Measurements from ENCODE around the gene S100A7A.

Gene S100A7A

DNA sequence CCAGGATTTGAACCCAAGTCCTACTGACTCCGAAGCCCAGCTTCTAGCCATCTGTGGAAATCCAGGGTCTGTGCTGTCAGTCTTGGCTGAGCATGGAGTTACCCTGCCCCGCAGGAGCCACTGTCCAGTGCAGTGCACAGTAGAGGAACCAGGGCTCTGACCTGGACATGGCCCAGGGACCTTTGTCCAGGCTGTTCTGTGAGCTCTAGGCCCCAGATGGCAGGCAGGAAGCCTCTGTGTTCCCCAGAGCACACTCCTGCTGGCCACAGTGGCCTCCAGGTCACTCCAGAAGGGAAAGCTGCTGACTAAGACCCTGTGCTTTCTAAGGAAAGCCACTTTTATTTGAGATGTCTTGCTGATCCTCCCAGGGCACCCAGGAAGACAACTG is 13.8 kb downstream of the S100A7A start:
- Histone ChIP-seq H3K27ac (replicated peaks) (no peak overlapping the region), H3K27me3 (ENCODE audit: insufficient read depth, poor library complexity, severe bottlenecking) (no peaks in the 10 kb centered on the region), H3K4me3 (replicated peaks; ENCODE audit: insufficient read depth, low read length) (no peak overlapping the region)
- TF ChIP-seq SPI1 (IDR thresholded peaks at IDR 0.05; ENCODE audit: borderline replicate concordance, low read depth) (no peak), POLR2AphosphoS5 (IDR thresholded peaks at IDR 0.05; ENCODE audit: low read depth) (no peak), GABPA (IDR thresholded peaks at IDR 0.05; ENCODE audit: low read depth) (no peak)
- TF ChIP-seq, protein P1, sequence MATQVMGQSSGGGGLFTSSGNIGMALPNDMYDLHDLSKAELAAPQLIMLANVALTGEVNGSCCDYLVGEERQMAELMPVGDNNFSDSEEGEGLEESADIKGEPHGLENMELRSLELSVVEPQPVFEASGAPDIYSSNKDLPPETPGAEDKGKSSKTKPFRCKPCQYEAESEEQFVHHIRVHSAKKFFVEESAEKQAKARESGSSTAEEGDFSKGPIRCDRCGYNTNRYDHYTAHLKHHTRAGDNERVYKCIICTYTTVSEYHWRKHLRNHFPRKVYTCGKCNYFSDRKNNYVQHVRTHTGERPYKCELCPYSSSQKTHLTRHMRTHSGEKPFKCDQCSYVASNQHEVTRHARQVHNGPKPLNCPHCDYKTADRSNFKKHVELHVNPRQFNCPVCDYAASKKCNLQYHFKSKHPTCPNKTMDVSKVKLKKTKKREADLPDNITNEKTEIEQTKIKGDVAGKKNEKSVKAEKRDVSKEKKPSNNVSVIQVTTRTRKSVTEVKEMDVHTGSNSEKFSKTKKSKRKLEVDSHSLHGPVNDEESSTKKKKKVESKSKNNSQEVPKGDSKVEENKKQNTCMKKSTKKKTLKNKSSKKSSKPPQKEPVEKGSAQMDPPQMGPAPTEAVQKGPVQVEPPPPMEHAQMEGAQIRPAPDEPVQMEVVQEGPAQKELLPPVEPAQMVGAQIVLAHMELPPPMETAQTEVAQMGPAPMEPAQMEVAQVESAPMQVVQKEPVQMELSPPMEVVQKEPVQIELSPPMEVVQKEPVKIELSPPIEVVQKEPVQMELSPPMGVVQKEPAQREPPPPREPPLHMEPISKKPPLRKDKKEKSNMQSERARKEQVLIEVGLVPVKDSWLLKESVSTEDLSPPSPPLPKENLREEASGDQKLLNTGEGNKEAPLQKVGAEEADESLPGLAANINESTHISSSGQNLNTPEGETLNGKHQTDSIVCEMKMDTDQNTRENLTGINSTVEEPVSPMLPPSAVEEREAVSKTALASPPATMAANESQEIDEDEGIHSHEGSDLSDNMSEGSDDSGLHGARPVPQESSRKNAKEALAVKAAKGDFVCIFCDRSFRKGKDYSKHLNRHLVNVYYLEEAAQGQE (IDR thresholded peaks at IDR 0.05; ENCODE audit: insufficient replicate concordance, low read depth): no peak
- TF ChIP-seq, protein P2, sequence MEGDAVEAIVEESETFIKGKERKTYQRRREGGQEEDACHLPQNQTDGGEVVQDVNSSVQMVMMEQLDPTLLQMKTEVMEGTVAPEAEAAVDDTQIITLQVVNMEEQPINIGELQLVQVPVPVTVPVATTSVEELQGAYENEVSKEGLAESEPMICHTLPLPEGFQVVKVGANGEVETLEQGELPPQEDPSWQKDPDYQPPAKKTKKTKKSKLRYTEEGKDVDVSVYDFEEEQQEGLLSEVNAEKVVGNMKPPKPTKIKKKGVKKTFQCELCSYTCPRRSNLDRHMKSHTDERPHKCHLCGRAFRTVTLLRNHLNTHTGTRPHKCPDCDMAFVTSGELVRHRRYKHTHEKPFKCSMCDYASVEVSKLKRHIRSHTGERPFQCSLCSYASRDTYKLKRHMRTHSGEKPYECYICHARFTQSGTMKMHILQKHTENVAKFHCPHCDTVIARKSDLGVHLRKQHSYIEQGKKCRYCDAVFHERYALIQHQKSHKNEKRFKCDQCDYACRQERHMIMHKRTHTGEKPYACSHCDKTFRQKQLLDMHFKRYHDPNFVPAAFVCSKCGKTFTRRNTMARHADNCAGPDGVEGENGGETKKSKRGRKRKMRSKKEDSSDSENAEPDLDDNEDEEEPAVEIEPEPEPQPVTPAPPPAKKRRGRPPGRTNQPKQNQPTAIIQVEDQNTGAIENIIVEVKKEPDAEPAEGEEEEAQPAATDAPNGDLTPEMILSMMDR (IDR thresholded peaks at IDR 0.05; ENCODE audit: insufficient read depth, low read length): no peak
- DNase-seq (ENCODE audit: low read depth in 1 of 2, low spot score in 1 of 2): no peak

DNA sequence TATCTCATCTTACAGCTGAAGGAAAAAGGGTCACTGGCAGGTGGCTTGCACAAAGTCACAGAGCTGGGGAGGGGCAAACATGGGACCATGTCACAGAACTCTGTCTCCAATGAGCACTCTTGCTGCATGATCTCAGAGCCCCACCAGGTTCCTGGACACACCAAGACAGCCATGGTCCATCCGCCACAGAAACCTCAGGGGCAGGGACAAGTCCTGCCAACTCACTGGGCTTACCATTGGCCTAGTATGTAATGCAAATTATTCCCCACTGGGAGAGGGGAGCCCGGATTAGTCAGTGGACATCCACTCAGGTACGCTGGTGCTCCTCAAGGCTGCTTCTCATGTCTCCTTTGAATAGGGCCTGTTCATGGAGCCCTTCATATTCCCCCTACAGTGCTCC is 14.2 kb downstream of the S100A7A start:
- no peak for DNase-seq (ENCODE audit: low read depth in 1 of 2, low spot score in 1 of 2)
- TF ChIP-seq POLR2AphosphoS5 (IDR thresholded peaks at IDR 0.05; ENCODE audit: low read depth) (no peak), SPI1 (IDR thresholded peaks at IDR 0.05; ENCODE audit: borderline replicate concordance, low read depth) (no peak), GABPA (IDR thresholded peaks at IDR 0.05; ENCODE audit: low read depth) (no peak)
- TF ChIP-seq, protein P1 (IDR thresholded peaks at IDR 0.05; ENCODE audit: insufficient replicate concordance, low read depth): no peak
- TF ChIP-seq, protein P2 (IDR thresholded peaks at IDR 0.05; ENCODE audit: insufficient read depth, low read length): no peak
- Histone ChIP-seq H3K4me3 (replicated peaks; ENCODE audit: insufficient read depth, low read length) (no peak overlapping the region), H3K27me3 (ENCODE audit: insufficient read depth, poor library complexity, severe bottlenecking) (no peaks in the 10 kb centered on the region), H3K27ac (replicated peaks) (no peak overlapping the region)

DNA sequence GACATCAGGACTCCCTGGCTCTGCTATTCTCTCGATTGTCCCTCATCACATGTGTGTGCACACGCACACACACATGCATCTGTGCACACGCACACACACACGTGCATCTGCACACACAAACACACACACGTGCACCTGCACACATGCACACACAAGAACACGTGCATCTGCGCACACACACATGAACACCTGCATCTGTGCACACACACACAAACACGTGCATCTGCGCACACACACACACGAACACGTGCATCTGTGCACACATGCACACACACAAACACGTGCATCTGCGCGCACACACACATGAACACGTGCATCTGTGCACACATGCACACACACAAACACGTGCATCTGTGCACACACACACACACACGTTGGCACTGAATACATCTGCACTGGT is 14.7 kb downstream of the S100A7A start:
- TF ChIP-seq, protein P2 (IDR thresholded peaks at IDR 0.05; ENCODE audit: insufficient read depth, low read length): no peak
- TF ChIP-seq POLR2AphosphoS5 (IDR thresholded peaks at IDR 0.05; ENCODE audit: low read depth): no peak
- no peak for TF ChIP-seq SPI1 (IDR thresholded peaks at IDR 0.05; ENCODE audit: borderline replicate concordance, low read depth)
- TF ChIP-seq, protein P1 (IDR thresholded peaks at IDR 0.05; ENCODE audit: insufficient replicate concordance, low read depth): no peak
- no peak for TF ChIP-seq GABPA (IDR thresholded peaks at IDR 0.05; ENCODE audit: low read depth)
- no peaks in the 10 kb centered on the region for H3K27me3 ChIP-seq (ENCODE audit: insufficient read depth, poor library complexity, severe bottlenecking)
- DNase-seq (ENCODE audit: low read depth in 1 of 2, low spot score in 1 of 2): no peak
- H3K27ac ChIP-seq (replicated peaks): no peak overlapping the region
- H3K4me3 ChIP-seq (replicated peaks; ENCODE audit: insufficient read depth, low read length): no peak overlapping the region
